ENCODE results near the gene PDE2A. TPM values are rescaled to one million over a fixed set of nuclear protein-coding genes. Genes with fewer than 3 reads are reported as not detected.

PDE2A gene
- total RNA-seq, 1 donor from 2014 or later, result 19.6 TPM

DNA sequence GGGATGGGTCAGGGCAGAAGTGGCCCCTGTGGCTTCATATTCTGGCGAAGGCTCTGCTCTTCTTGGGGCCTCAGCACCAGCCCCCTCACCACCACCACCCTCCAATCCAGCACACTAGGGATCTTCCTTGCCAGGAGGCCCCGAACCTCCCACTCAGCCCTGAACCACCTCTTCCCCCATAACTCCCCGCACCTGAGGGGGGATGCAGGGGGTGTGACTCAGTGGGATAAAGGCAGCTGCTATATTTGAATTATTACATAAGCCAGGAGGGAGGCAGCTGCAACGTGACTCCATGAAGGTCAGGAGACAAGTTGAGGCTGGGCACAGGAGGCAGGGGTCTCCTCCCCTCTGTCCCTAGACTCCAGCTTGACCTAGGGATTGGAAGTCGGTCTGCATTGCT, 5.6 kb upstream of the PDE2A start:
- TF ChIP-seq CTCF (IDR thresholded peaks at IDR 0.05; ENCODE audit: borderline replicate concordance), result no peak
- H3K27me3 ChIP-seq (ENCODE audit: low read depth), result peaks cover 35% of the 10 kb centered on the region
- DNase-seq, result no peak
- intact Hi-C loops (cut with micrococcal nuclease), result no loop called here
- peaks cover 6% of the 10 kb centered on the region for H3K36me3 ChIP-seq
- H3K9me3 ChIP-seq (replicated peaks), result no peaks in the 10 kb centered on the region
- no peak overlapping the region for H3K4me3 ChIP-seq
- no peak overlapping the region for H3K27ac ChIP-seq (replicated peaks)
- peaks cover 34% of the 10 kb centered on the region for H3K4me1 ChIP-seq

- Histone ChIP-seq H3K27me3 (ENCODE audit: low read depth) (peaks cover 49% of the 10 kb centered on the region), H3K27ac (replicated peaks) (no peak overlapping the region), H3K4me3 (no peak overlapping the region), H3K36me3 (no peaks in the 10 kb centered on the region), H3K9me3 (replicated peaks) (no peaks in the 10 kb centered on the region), H3K4me1 (peaks cover 23% of the 10 kb centered on the region)
- intact Hi-C loops (cut with micrococcal nuclease), result no loop called here
- DNase-seq, result no peak
- no peak for TF ChIP-seq CTCF (IDR thresholded peaks at IDR 0.05; ENCODE audit: borderline replicate concordance)
Observed at GRCh38 chr11:72678524-72678923, 4.3 kb upstream of the PDE2A start.

- Histone ChIP-seq H3K27ac (replicated peaks) (no peak overlapping the region), H3K4me1 (peaks cover 23% of the 10 kb centered on the region), H3K4me3 (no peak overlapping the region), H3K27me3 (ENCODE audit: low read depth) (peaks cover 65% of the 10 kb centered on the region), H3K36me3 (no peaks in the 10 kb centered on the region), H3K9me3 (replicated peaks) (no peaks in the 10 kb centered on the region)
- peak; percentile 58 for DNase-seq
- no peak for TF ChIP-seq CTCF (IDR thresholded peaks at IDR 0.05; ENCODE audit: borderline replicate concordance)
- intact Hi-C loops (cut with micrococcal nuclease), result no loop called here
Observed at GRCh38 chr11:72676861-72677341, 2.7 kb upstream of the PDE2A start.

DNA sequence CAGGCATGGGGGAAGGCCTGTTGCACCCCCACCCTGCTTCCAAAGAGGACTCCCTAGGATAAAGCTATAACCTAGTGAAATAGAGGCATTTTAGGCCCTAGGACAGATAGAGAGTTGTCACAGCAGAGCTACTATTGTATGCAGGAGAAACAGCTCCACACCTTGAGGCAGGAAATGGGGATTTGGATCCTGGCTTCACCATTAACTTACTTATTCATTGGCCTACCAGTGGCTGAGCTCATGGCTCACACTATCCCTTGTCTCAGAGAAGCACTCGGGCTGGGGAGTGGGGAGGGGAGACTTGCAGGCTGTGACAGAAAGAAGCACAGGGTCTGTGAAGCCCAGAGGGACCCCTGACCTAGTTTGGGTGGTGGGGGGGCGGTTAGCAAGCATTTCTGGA, 999 bp upstream of the PDE2A start:
- Histone ChIP-seq H3K9me3 (replicated peaks) (no peaks in the 10 kb centered on the region), H3K4me3 (no peak overlapping the region), H3K36me3 (no peaks in the 10 kb centered on the region), H3K27me3 (ENCODE audit: low read depth) (peaks cover 73% of the 10 kb centered on the region), H3K4me1 (peaks cover 8% of the 10 kb centered on the region), H3K27ac (replicated peaks) (no peak overlapping the region)
- intact Hi-C loops (cut with micrococcal nuclease), result no loop called here
- DNase-seq, result no peak
- TF ChIP-seq CTCF (IDR thresholded peaks at IDR 0.05; ENCODE audit: borderline replicate concordance), result no peak

- Histone ChIP-seq H3K4me3 (no peak overlapping the region), H3K4me1 (peaks cover 23% of the 10 kb centered on the region), H3K9me3 (replicated peaks) (no peaks in the 10 kb centered on the region), H3K27ac (replicated peaks) (no peak overlapping the region), H3K27me3 (ENCODE audit: low read depth) (peaks cover 73% of the 10 kb centered on the region), H3K36me3 (no peaks in the 10 kb centered on the region)
- intact Hi-C loops (cut with micrococcal nuclease), result no loop called here
- DNase-seq, result no peak
- TF ChIP-seq CTCF (IDR thresholded peaks at IDR 0.05; ENCODE audit: borderline replicate concordance), result no peak
Observed at GRCh38 chr11:72673284-72673942, 809 bp downstream of the PDE2A start.
